ENCODE measurements around the gene SPACA1.
"Not testable (repeated sequence)": the region's sequence is repeated elsewhere in the genome, so short reads cannot be mapped to it uniquely, and the experiment has no call there.

The SPACA1 gene

GRCh38 chr6:88047510-88048150, at the start of gene SPACA1:
TSS of gene SPACA1 (plus strand) at chr6:88047841. CDS start at chr6:88047906, 65 bp downstream.
- H3K4me3 ChIP-seq (ENCODE audit: low read length) = no peak within 1 kb of the TSS
- no peak for DNase-seq (ENCODE audit: low read depth)
- no peak for TF ChIP-seq CTCF (IDR thresholded peaks at IDR 0.05; ENCODE audit: insufficient read depth, low read depth, low read length, missing control alignments)

GRCh38 chr6:88000713-88001112, 46.9 kb upstream of the SPACA1 start:
- no peak overlapping the region for H3K4me3 ChIP-seq (ENCODE audit: low read length)
- no peak for TF ChIP-seq CTCF (IDR thresholded peaks at IDR 0.05; ENCODE audit: insufficient read depth, low read depth, low read length, missing control alignments)
- DNase-seq (ENCODE audit: low read depth) = no peak

- H3K4me3 ChIP-seq (ENCODE audit: low read length); DNase-seq (ENCODE audit: low read depth): not testable (repeated sequence)
Measured at GRCh38 chr6:88001279-88001678, 46.4 kb upstream of the SPACA1 start.

- no peak overlapping the region for H3K4me3 ChIP-seq (ENCODE audit: low read length)
- DNase-seq (ENCODE audit: low read depth) = peak; percentile 41
- TF ChIP-seq CTCF (IDR thresholded peaks at IDR 0.05; ENCODE audit: insufficient read depth, low read depth, low read length, missing control alignments) = no peak
Measured at GRCh38 chr6:88004707-88005106, 42.9 kb upstream of the SPACA1 start.

- H3K4me3 ChIP-seq (ENCODE audit: low read length) = no peak overlapping the region
- no peak for DNase-seq (ENCODE audit: low read depth)
- no peak for TF ChIP-seq CTCF (IDR thresholded peaks at IDR 0.05; ENCODE audit: insufficient read depth, low read depth, low read length, missing control alignments)
Measured at GRCh38 chr6:88006557-88006956, 41.1 kb upstream of the SPACA1 start.

GRCh38 chr6:88008411-88008810, 39.2 kb upstream of the SPACA1 start:
- no peak for DNase-seq (ENCODE audit: low read depth)
- TF ChIP-seq CTCF (IDR thresholded peaks at IDR 0.05; ENCODE audit: insufficient read depth, low read depth, low read length, missing control alignments) = no peak
- no peak overlapping the region for H3K4me3 ChIP-seq (ENCODE audit: low read length)

GRCh38 chr6:88008831-88009231, 38.8 kb upstream of the SPACA1 start:
- TF ChIP-seq CTCF (IDR thresholded peaks at IDR 0.05; ENCODE audit: insufficient read depth, low read depth, low read length, missing control alignments) = no peak
- no peak overlapping the region for H3K4me3 ChIP-seq (ENCODE audit: low read length)

More at GRCh38 chr6:88008831-88009231, 38.8 kb upstream of the SPACA1 start:
- no peak for DNase-seq (ENCODE audit: low read depth)

Measured in epithelial cell of esophagus (primary cell).